ENCODE results near the gene NEURL1B.

The NEURL1B gene

DNA sequence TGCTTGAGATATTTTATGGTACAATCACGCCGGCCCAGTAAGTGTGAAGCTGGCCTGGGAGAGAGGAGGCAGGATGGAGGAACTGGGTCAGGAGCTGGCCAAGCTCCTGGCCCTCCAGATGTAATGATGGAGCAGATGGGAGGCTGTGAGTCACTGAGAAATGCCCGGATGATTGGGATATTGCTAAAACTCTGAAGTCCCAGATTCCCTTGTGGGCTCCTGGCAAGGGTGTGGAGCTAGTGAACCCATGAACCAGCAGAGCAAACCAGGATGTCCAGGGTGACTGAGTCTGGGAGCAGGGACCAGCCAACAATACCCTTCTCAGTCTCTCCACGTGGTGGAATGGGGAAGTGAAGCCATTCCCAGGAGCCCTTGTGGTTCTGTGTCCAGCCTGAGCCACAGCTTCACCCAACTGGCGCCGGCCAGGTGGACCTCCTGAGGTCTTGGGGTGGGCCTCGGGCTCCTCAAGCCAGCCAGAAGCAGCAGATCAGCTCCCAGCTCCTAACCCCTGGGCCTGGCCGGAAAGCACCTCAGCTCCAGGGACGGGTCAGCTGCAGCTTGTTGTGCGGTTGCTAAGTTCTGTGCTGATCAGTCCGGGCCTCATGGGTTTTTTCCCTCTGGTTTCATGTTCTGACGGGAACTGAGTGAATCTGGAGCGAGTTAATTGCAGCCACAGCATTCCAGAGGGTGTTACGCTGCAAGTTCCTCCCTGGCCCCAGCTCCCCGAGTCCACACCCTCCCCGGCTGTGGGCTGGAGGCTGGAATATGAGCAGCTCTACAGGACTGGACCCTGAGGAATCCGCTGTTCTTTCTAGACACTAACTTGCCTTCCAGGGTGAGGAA lies 92.3 kb downstream of the NEURL1B start:
- H3K27me3 ChIP-seq (ENCODE audit: control insufficient read depth in 5 of 5, insufficient read depth in 4 of 5, low read length in 5 of 5), result no peaks in the 10 kb centered on the region
- peak overlapping the region; percentile 100 for H3K27ac ChIP-seq (ENCODE audit: low read depth, low read length)
- no peaks in the 10 kb centered on the region for H3K9me3 ChIP-seq (ENCODE audit: control insufficient read depth in 5 of 5, low read length in 5 of 5)
- peak overlapping the region in 3 of 5 donors; percentile 34 to 45 (median 36) for H3K4me3 ChIP-seq (ENCODE audit: low read depth in 1 of 5, low read length in 5 of 5)
- H3K36me3 ChIP-seq (ENCODE audit: control insufficient read depth in 5 of 5, insufficient read depth in 5 of 5, low read length in 5 of 5), result no peaks in the 10 kb centered on the region
- H3K4me1 ChIP-seq (ENCODE audit: control insufficient read depth in 5 of 5, insufficient read depth in 5 of 5, low read length in 5 of 5), result peaks cover 11 to 31% (median 30%) of the 10 kb centered on the region in 5 donors
- peak overlapping the region; percentile 63 to 89 (median 72) for H3K9ac ChIP-seq (ENCODE audit: low read length in 5 of 5)

DNA sequence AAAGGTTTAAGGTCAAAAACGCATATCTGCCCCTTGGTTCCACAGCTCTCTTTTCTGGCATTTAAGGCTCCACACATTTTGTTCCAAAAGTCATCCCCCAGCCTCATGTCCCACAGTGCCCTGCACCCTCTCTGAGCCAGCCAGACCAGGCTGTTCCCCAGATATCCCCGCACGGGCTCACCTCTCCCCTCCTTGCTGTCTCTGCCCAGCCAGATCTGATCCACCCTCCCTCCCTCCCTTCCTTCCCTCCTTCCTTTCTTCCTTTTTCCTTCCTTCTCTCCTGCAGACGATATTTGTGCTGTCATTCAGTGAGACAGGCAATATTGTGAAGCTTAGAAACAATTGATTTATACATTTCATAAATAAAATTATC lies 92.9 kb downstream of the NEURL1B start:
- Histone ChIP-seq H3K9me3 (ENCODE audit: control insufficient read depth in 5 of 5, low read length in 5 of 5) (no peaks in the 10 kb centered on the region), H3K4me1 (ENCODE audit: control insufficient read depth in 5 of 5, insufficient read depth in 5 of 5, low read length in 5 of 5) (peaks cover 11 to 31% (median 30%) of the 10 kb centered on the region in 5 donors), H3K27ac (ENCODE audit: low read depth, low read length) (peak overlapping the region; percentile 100), H3K9ac (ENCODE audit: low read length in 5 of 5) (peak overlapping the region in 4 of 5 donors; percentile 46 to 66 (median 64)), H3K36me3 (ENCODE audit: control insufficient read depth in 5 of 5, insufficient read depth in 5 of 5, low read length in 5 of 5) (no peaks in the 10 kb centered on the region), H3K4me3 (ENCODE audit: low read depth in 1 of 5, low read length in 5 of 5) (peak overlapping the region in 3 of 5 donors; percentile 34 to 45 (median 36)), H3K27me3 (ENCODE audit: control insufficient read depth in 5 of 5, insufficient read depth in 4 of 5, low read length in 5 of 5) (no peaks in the 10 kb centered on the region)

DNA sequence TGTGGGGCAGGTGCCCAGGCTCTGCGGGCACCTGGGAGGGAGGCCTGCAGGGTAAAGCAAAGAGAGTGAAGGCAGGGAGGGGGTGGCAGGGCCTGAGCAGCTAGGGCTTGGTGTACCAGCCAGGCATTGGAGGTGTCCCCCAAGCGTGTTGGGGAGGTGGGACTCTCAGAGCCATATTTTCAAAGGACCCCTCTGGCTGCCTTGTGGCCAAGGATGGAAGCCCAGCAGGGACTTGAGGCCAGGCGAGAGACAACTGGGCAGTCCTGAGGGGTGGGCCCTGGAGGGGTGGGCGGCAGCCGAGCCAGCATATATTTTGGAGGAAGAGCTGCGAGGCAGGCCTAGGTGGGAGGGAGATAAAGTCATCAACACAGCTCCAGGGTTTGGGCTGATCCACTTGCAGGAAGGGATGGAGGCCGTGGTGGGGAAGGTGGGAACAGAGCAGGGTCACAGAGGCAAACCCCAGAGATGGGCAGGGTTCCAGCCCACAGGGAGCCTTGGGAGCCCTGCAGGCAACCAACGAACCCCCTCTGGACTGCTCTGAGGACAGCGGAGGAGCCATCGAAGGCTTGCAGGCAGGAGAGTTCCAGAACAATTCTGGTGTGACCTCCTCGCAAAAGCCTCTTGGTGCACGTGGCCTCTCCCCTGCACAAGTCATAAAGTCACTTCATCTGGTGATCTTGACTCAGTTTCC lies 94.2 kb downstream of the NEURL1B start:
- Histone ChIP-seq H3K36me3 (ENCODE audit: control insufficient read depth in 5 of 5, insufficient read depth in 5 of 5, low read length in 5 of 5) (no peaks in the 10 kb centered on the region), H3K9me3 (ENCODE audit: control insufficient read depth in 5 of 5, low read length in 5 of 5) (no peaks in the 10 kb centered on the region), H3K27me3 (ENCODE audit: control insufficient read depth in 5 of 5, insufficient read depth in 4 of 5, low read length in 5 of 5) (no peaks in the 10 kb centered on the region), H3K4me1 (ENCODE audit: control insufficient read depth in 5 of 5, insufficient read depth in 5 of 5, low read length in 5 of 5) (peaks cover 11 to 36% (median 31%) of the 10 kb centered on the region in 5 donors), H3K4me3 (ENCODE audit: low read depth in 1 of 5, low read length in 5 of 5) (no peak overlapping the region), H3K27ac (ENCODE audit: low read depth, low read length) (peak overlapping the region; percentile 100), H3K9ac (ENCODE audit: low read length in 5 of 5) (peak overlapping the region in 2 of 5 donors; percentile 48 to 49)

DNA sequence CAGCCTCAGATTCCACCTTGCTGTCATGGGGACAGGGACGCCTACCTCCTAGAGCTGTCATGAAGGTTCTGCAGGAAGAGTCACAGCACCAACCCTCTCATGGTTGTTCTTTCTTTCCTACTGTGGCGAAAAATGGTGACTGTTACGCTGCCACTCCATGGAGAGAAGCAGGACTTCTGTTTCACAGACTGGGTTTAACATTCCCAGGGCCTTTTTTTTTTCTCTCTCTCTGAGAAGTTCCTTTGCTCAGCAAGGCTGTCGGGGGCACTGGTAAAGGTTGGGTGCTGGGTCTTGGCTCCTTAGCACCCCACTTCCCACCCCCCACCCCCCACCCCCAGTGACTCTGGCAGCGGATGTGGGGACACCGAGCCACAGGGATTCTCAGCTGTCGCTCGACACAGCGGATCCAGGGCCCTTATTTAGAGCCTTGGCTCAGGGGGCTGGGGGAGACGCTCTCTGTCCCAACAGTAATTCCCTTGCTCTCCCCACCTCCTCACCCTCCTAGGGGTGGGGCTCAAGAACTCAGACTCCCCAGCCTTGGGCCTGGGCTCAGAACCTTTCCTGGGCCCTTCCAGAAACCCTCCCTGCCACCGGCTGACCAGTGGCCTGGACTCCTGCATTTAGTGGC lies 95.6 kb downstream of the NEURL1B start:
- H3K4me3 ChIP-seq (ENCODE audit: low read depth in 1 of 5, low read length in 5 of 5), result no peak overlapping the region
- no peak overlapping the region for H3K9ac ChIP-seq (ENCODE audit: low read length in 5 of 5)
- H3K4me1 ChIP-seq (ENCODE audit: control insufficient read depth in 5 of 5, insufficient read depth in 5 of 5, low read length in 5 of 5), result peaks cover 13 to 50% (median 40%) of the 10 kb centered on the region in 5 donors
- H3K27me3 ChIP-seq (ENCODE audit: control insufficient read depth in 5 of 5, insufficient read depth in 4 of 5, low read length in 5 of 5), result no peaks in the 10 kb centered on the region
- no peaks in the 10 kb centered on the region for H3K9me3 ChIP-seq (ENCODE audit: control insufficient read depth in 5 of 5, low read length in 5 of 5)
- H3K27ac ChIP-seq (ENCODE audit: low read depth, low read length), result no peak overlapping the region
- H3K36me3 ChIP-seq (ENCODE audit: control insufficient read depth in 5 of 5, insufficient read depth in 5 of 5, low read length in 5 of 5), result no peaks in the 10 kb centered on the region

DNA sequence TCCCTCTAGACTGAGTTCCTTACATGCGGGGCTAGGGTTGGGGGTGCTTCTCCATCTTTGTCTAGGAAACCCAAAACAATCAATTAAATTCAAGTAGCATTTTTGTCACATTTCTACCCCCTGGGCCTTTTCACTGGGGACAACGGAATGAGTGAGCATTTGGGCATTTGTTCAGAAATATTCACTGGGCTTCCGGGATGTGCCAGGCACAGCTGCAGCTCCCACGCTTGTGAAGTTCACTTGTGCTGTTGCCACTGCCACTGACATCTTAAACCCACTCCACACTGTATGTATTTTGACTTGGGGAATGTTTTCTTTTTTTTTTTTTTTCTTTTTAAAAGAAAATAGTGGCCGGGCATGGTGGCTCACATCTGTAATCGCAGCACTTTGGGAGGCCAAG lies 98.3 kb downstream of the NEURL1B start:
- no peaks in the 10 kb centered on the region for H3K36me3 ChIP-seq (ENCODE audit: control insufficient read depth in 5 of 5, insufficient read depth in 5 of 5, low read length in 5 of 5)
- no peak overlapping the region for H3K4me3 ChIP-seq (ENCODE audit: low read depth in 1 of 5, low read length in 5 of 5)
- peaks cover under 1 to 30% (median 24%) of the 10 kb centered on the region in 5 donors for H3K4me1 ChIP-seq (ENCODE audit: control insufficient read depth in 5 of 5, insufficient read depth in 5 of 5, low read length in 5 of 5)

DNA sequence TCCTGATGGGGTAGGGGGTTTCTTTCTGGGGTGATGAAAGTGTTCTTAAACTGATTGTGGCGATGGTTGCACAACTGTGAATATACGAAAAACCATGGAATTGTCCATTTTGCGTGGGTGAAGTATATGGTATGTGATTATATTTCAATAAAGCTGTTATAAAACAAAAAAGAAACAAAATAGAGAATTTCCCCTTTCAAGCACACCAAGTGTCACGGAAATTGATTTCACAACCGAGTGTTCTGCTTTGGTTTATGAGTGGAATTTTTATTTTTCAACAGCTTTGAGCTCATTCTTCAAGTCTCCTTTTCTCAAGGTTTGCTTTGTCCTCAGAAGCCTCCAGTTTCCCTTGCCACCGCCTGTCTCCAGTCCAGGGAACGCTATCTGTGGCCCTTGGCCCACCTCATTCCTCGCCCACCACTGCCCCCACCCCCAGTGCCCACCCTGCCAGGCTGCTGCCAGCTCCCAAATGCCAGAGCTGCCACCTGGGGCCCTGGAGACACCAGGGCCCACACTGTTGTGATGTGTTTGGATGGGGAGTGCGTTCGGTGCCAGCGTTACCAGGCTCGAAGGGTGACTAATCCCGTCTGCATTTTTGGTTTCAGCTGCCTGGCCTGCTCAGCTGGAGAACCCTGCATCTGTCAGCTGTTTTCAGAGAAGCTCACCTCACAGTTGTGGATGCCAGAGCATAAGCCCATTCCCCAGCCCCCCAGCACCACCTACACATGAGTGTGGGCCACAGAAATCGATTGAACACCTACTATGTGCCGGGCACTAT lies 99.6 kb downstream of the NEURL1B start:
- Histone ChIP-seq H3K36me3 (ENCODE audit: control insufficient read depth in 5 of 5, insufficient read depth in 5 of 5, low read length in 5 of 5) (no peaks in the 10 kb centered on the region), H3K4me1 (ENCODE audit: control insufficient read depth in 5 of 5, insufficient read depth in 5 of 5, low read length in 5 of 5) (peaks cover 0 to 24% (median 17%) of the 10 kb centered on the region in 5 donors), H3K27ac (ENCODE audit: low read depth, low read length) (peak overlapping the region; percentile 65), H3K4me3 (ENCODE audit: low read depth in 1 of 5, low read length in 5 of 5) (no peak overlapping the region), H3K9me3 (ENCODE audit: control insufficient read depth in 5 of 5, low read length in 5 of 5) (no peaks in the 10 kb centered on the region), H3K27me3 (ENCODE audit: control insufficient read depth in 5 of 5, insufficient read depth in 4 of 5, low read length in 5 of 5) (no peaks in the 10 kb centered on the region), H3K9ac (ENCODE audit: low read length in 5 of 5) (peak overlapping the region in 2 of 5 donors; percentile 52 to 66)

More for the DNA sequence above, 98.3 kb downstream of the NEURL1B start:
- H3K27me3 ChIP-seq (ENCODE audit: control insufficient read depth in 5 of 5, insufficient read depth in 4 of 5, low read length in 5 of 5), result no peaks in the 10 kb centered on the region
- no peak overlapping the region for H3K27ac ChIP-seq (ENCODE audit: low read depth, low read length)
- no peaks in the 10 kb centered on the region for H3K9me3 ChIP-seq (ENCODE audit: control insufficient read depth in 5 of 5, low read length in 5 of 5)
- no peak overlapping the region for H3K9ac ChIP-seq (ENCODE audit: low read length in 5 of 5)
